Activated CD4-positive, CD25-positive, alpha-beta regulatory T cell treated with anti-CD3 and anti-CD28 coated beads, Interleukin-2, amount 50 U/mL, for 16 hours (primary cell): ENCODE measurements around the gene TRAF4.
"Not testable (repeated sequence)": the region's sequence is repeated elsewhere in the genome, so short reads cannot be mapped to it uniquely, and the experiment has no call there.

ENCODE experiments used
- DNase-seq: peaks from one replicate; pipeline ENCODE4 v3.0.0-alpha.2; 2020; ENCODE audit warnings: low read depth, low spot score

The TRAF4 gene

GRCh38 chr17:28792877-28793661, 49.3 kb downstream of the TRAF4 start:
- DNase-seq = no peak

GRCh38 chr17:28794846-28795441, 51.1 kb downstream of the TRAF4 start:
- DNase-seq = not testable (repeated sequence)

- no peak for DNase-seq
Measured at GRCh38 chr17:28796062-28796461, 52.3 kb downstream of the TRAF4 start.
